IPS-NIHi11 (cell line): ENCODE results near the gene SLC26A11.
"Not testable (repeated sequence)": the region's sequence is repeated elsewhere in the genome, so short reads cannot be mapped to it uniquely, and the experiment has no call there.

Source experiments
- DNase-seq: peaks from one replicate; pipeline ENCODE4 v3.0.0; 2012; ENCODE audit warnings: mixed read lengths, low spot score

SLC26A11 gene

GRCh38 chr17:80219013-80219762, 1.0 kb upstream of the SLC26A11 start:
- peak; percentile 55 for DNase-seq

- DNase-seq: no peak
Measured at GRCh38 chr17:80219763-80220053, 519 bp upstream of the SLC26A11 start.

- DNase-seq: peak; percentile 57
Measured at GRCh38 chr17:80220736-80221215, 549 bp downstream of the SLC26A11 start.

- DNase-seq: no peak
Measured at GRCh38 chr17:80221351-80222105, 1.3 kb downstream of the SLC26A11 start.

- DNase-seq: no peak
Measured at GRCh38 chr17:80222376-80223141, 2.3 kb downstream of the SLC26A11 start.

GRCh38 chr17:80223142-80223815, 3.1 kb downstream of the SLC26A11 start:
- DNase-seq: no peak

GRCh38 chr17:80223838-80224497, 3.7 kb downstream of the SLC26A11 start:
- DNase-seq: no peak

GRCh38 chr17:80224683-80225082, 4.5 kb downstream of the SLC26A11 start:
- no peak for DNase-seq

- DNase-seq: peak; percentile 63
Measured at GRCh38 chr17:80225230-80225629, 5.0 kb downstream of the SLC26A11 start.

GRCh38 chr17:80227156-80227555, 6.9 kb downstream of the SLC26A11 start:
- no peak for DNase-seq

GRCh38 chr17:80227666-80228065, 7.4 kb downstream of the SLC26A11 start:
- no peak for DNase-seq

- DNase-seq: no peak
Measured at GRCh38 chr17:80228477-80228876, 8.2 kb downstream of the SLC26A11 start.

GRCh38 chr17:80229011-80229410, 8.8 kb downstream of the SLC26A11 start:
- no peak for DNase-seq

- no peak for DNase-seq
Measured at GRCh38 chr17:80232438-80232837, 12.2 kb downstream of the SLC26A11 start.

GRCh38 chr17:80233202-80233601, 13.0 kb downstream of the SLC26A11 start:
- no peak for DNase-seq

- DNase-seq: no peak
Measured at GRCh38 chr17:80236911-80237310, 16.7 kb downstream of the SLC26A11 start.

GRCh38 chr17:80237386-80237785, 17.2 kb downstream of the SLC26A11 start:
- no peak for DNase-seq

- no peak for DNase-seq
Measured at GRCh38 chr17:80242505-80242904, 22.3 kb downstream of the SLC26A11 start.

GRCh38 chr17:80243526-80244433, 23.6 kb downstream of the SLC26A11 start:
- DNase-seq: no peak

GRCh38 chr17:80244448-80244847, 24.2 kb downstream of the SLC26A11 start:
- DNase-seq: not testable (repeated sequence)
